Calu3 (cell line): ENCODE results near the gene PDK2. TPM values are rescaled to one million over a fixed set of nuclear protein-coding genes. Genes with fewer than 3 reads are reported as not detected.

Source experiments
- BruUV-seq: library from RNA; stranded (reverse); fragments of 400-500 nt; replicated peaks from 2 replicates; lab custom pipeline; 2021; lab: Mats Ljungman, UMichigan
- CTCF ChIA-PET: fragments of 300-600 bp; sonication (Branson Sonifier 250); formaldehyde crosslinking; loops from one replicate; lab custom pipeline; 2022; ENCODE audit warnings: antibody characterized with exemption; lab: Charles Lee
- DNase-seq: peaks from one replicate; pipeline ENCODE4 v3.0.0; 2022
- H3K27ac Mint-ChIP-seq: one replicate; pipeline ENCODE4 v1.8.0; 2022; ENCODE audit warnings: mixed read lengths; ENCODE audit not compliant: unreplicated experiment
- H3K27me3 Mint-ChIP-seq: one replicate; pipeline ENCODE4 v1.8.0; 2022; ENCODE audit warnings: mixed read lengths; ENCODE audit not compliant: unreplicated experiment
- H3K36me3 Mint-ChIP-seq: one replicate; pipeline ENCODE4 v1.8.0; 2022; ENCODE audit warnings: mild to moderate bottlenecking, moderate library complexity, mixed read lengths; ENCODE audit not compliant: insufficient read depth, unreplicated experiment
- H3K4me1 Mint-ChIP-seq: one replicate; pipeline ENCODE4 v1.8.0; 2022; ENCODE audit warnings: mild to moderate bottlenecking, low read depth, mixed read lengths; ENCODE audit not compliant: unreplicated experiment
- H3K4me3 Mint-ChIP-seq: one replicate; pipeline ENCODE4 v1.8.0; 2022; ENCODE audit warnings: mild to moderate bottlenecking, low read depth, moderate library complexity, mixed read lengths; ENCODE audit not compliant: unreplicated experiment
- H3K9me3 Mint-ChIP-seq: one replicate; pipeline ENCODE4 v1.8.0; 2022; ENCODE audit warnings: low read depth, mixed read lengths; ENCODE audit not compliant: unreplicated experiment
- intact Hi-C: fragments of 100-400 bp; cut with micrococcal nuclease; formaldehyde crosslinking; loops from one replicate; pipeline ENCODE4 v1.10.0; 2022; ENCODE audit not compliant: unreplicated experiment
- total RNA-seq: library from RNA; stranded (reverse); gene quantifications from 2 replicates; pipeline ENCODE4 v1.2.3, GENCODE V29; 2022
- TF ChIP-seq, protein P1 (sequence below): fragments of 200-600 bp; IDR thresholded peaks from one replicate; pipeline ENCODE4 v1.8.0; 2022; ENCODE audit warnings: antibody characterized with exemption; ENCODE audit not compliant: unreplicated experiment

Gene PDK2
- total RNA-seq, 1 experiment from 2014 or later = 29.5 TPM

GRCh38 chr17:50072130-50072529 lies 23.0 kb upstream of the PDK2 start:
- TF ChIP-seq, protein P1, sequence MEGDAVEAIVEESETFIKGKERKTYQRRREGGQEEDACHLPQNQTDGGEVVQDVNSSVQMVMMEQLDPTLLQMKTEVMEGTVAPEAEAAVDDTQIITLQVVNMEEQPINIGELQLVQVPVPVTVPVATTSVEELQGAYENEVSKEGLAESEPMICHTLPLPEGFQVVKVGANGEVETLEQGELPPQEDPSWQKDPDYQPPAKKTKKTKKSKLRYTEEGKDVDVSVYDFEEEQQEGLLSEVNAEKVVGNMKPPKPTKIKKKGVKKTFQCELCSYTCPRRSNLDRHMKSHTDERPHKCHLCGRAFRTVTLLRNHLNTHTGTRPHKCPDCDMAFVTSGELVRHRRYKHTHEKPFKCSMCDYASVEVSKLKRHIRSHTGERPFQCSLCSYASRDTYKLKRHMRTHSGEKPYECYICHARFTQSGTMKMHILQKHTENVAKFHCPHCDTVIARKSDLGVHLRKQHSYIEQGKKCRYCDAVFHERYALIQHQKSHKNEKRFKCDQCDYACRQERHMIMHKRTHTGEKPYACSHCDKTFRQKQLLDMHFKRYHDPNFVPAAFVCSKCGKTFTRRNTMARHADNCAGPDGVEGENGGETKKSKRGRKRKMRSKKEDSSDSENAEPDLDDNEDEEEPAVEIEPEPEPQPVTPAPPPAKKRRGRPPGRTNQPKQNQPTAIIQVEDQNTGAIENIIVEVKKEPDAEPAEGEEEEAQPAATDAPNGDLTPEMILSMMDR = no peak
- H3K27ac Mint-ChIP-seq = peak overlapping the region; percentile 33
- DNase-seq = no peak
- intact Hi-C loops = no loop called here
- H3K4me1 Mint-ChIP-seq = peaks cover 33% of the 10 kb centered on the region
- H3K4me3 Mint-ChIP-seq = no peak overlapping the region
- no peaks in the 10 kb centered on the region for H3K9me3 Mint-ChIP-seq
- CTCF ChIA-PET = no interaction called here
- H3K36me3 Mint-ChIP-seq = peaks cover 100% of the 10 kb centered on the region
- no peaks in the 10 kb centered on the region for H3K27me3 Mint-ChIP-seq
- no TSS peak for BruUV-seq

DNA sequence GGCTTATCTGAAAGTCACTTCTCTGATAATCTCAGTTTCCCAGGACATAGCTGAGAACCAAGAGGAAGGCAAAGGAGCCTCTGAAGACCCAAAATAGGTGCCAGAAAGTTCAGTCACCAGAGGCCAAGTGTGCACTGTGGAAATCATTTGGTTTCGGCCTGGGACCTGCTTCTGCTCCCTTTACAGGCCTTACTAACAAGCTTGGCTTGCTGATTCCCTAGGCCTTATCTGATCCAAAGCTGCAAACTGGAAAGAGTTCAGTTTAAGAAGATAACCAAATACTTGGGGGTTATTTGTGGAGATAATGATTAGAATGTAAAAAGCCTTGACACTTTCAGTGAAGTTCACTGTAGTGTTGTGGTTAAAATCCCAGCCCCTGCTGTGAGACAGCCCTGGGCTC lies 22.2 kb upstream of the PDK2 start:
- no peak overlapping the region for H3K4me3 Mint-ChIP-seq
- CTCF ChIA-PET = interaction anchor here (0.6 to 1.6 kb wide), 2 partner anchors 11 to 47 kb away, joined by 3 to 9 read pairs; no protein-coding TSS in a partner anchor
- no peak for DNase-seq
- H3K27me3 Mint-ChIP-seq = no peaks in the 10 kb centered on the region
- TF ChIP-seq, protein P1 = no peak
- intact Hi-C loops = no loop called here
- BruUV-seq = no TSS peak
- peaks cover 31% of the 10 kb centered on the region for H3K4me1 Mint-ChIP-seq
- H3K36me3 Mint-ChIP-seq = peaks cover 100% of the 10 kb centered on the region
- peak overlapping the region; percentile 33 for H3K27ac Mint-ChIP-seq
- H3K9me3 Mint-ChIP-seq = no peaks in the 10 kb centered on the region

DNA sequence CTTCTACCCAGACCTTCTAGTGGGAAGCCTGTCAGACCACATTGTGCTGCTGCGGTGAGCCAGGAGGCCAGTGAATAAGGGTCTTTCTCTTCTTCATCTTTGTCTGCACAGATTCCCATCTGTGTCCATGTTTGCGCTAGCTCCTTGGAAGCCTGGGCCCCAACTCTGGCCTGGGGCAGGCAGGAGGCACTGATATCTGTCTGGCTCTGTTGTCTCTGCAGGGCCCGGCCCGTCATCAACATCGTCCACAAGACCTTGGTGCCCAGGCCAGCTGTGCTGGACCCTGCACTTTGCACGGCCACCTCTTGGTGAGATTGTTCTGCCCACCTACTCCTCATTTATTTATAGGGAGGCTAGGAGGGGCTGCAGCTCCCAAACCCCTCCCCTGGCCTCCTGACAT lies 20.9 kb upstream of the PDK2 start:
- TF ChIP-seq, protein P1 = no peak
- Mint-ChIP-seq H3K4me1 (peaks cover 39% of the 10 kb centered on the region), H3K36me3 (peaks cover 100% of the 10 kb centered on the region), H3K4me3 (no peak overlapping the region), H3K27me3 (no peaks in the 10 kb centered on the region), H3K27ac (peak overlapping the region; percentile 33), H3K9me3 (no peaks in the 10 kb centered on the region)
- CTCF ChIA-PET = interaction anchor here (0.6 to 1.6 kb wide), 3 partner anchors 18 to 927 kb away, joined by 3 to 9 read pairs (median 4); partner anchors contain the start of gene ITGA3
- intact Hi-C loops = no loop called here
- no TSS peak for BruUV-seq
- no peak for DNase-seq

DNA sequence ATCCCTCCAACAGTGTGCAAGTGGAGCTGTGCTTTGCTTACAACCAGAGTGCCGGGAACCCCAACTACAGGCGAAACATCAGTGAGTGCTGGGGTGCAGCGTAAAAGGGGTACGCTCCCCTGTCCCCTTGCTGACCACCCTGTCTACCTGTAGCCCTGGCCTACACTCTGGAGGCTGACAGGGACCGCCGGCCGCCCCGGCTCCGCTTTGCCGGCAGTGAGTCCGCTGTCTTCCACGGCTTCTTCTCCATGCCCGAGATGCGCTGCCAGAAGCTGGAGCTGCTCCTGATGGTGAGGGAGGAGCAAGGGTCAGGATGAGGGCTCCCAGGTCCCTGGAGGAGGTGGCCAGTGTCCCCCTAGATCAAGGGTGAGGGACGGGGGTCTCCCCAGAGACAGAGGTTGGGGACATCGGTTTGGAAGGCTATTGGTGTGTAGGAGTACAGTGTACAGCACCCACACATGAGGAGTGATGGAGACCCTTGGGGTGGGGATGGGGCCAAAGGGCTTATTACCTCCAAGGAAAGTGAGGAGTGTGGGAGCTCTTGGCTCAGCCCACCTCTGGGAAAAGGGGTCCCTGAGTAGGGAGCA lies 19.6 kb upstream of the PDK2 start:
- H3K27me3 Mint-ChIP-seq = no peaks in the 10 kb centered on the region
- no peak overlapping the region for H3K4me3 Mint-ChIP-seq
- intact Hi-C loops = no loop called here
- H3K4me1 Mint-ChIP-seq = peaks cover 52% of the 10 kb centered on the region
- no peak for DNase-seq
- CTCF ChIA-PET = interaction anchor here (0.6 kb wide), 2 partner anchors 490 to 811 kb away, joined by 3 to 5 read pairs; no protein-coding TSS in a partner anchor
- no TSS peak for BruUV-seq
- H3K9me3 Mint-ChIP-seq = no peaks in the 10 kb centered on the region
- TF ChIP-seq, protein P1 = no peak
- peak overlapping the region; percentile 53 for H3K27ac Mint-ChIP-seq
- H3K36me3 Mint-ChIP-seq = peaks cover 100% of the 10 kb centered on the region
